ENCODE data around the gene UBE2H. TPM values are rescaled to one million over a fixed set of nuclear protein-coding genes. Genes with fewer than 3 reads are reported as not detected.

The UBE2H gene
- total RNA-seq, 3 donors from 2014 or later (not counting 1 experiment from before 2014, with no cell fraction given): 80.9 to 86.9 (median 83.1) TPM

- H3K4me1 ChIP-seq (ENCODE audit: control insufficient read depth, insufficient read depth, low read length): no peaks in the 10 kb centered on the region
- intact Hi-C loops (cut with micrococcal nuclease): no loop called here
Observed at GRCh38 chr7:129959471-129960203, 6.9 kb upstream of the UBE2H start.

DNA sequence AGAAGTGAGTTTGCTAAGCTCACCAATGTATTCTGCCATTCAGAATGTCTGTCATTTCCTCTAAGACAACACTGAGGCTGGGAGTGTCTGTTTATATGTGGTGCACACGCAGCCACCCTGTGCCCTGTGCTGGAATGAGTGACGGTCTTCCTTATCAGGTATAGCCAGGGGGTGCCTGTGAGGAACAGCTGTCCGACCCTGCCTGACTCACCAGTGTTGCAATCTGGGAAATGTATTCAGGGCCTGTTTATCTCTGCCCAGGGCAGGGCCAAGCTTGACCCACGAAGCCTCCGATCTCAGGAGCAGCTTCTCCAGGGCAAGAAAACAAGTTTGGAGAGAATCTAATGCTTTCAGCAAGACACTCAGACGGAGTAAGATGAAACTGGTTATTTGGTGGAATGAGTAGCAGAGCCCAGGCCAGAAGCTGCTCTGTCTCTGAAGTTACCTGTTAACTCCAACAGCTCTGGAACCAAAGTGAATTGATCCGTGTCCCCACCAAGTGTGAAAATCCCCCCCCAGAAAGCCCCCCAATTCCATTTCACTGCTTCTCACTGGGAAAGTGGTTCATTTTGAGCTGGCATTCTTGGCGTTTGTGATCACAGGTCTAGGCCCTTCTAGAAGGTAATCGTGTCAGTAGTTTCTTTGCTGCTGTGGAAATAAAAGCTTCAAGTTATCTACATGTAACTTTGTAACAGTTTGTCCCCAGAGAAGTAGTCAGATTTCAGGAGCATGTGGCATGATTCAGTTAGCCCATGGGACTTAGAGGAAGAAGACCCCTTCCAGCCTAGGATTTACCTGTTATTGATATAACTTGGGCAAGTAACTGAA is 6.1 kb upstream of the UBE2H start:
- Mint-ChIP-seq H3K36me3 (no peaks in the 10 kb centered on the region), H3K27me3 (ENCODE audit: low read depth in 2 of 2) (peaks cover 9 to 14% of the 10 kb centered on the region in 2 donors), H3K27ac (no peak overlapping the region), H3K4me1 (no peaks in the 10 kb centered on the region), H3K4me3 (no peak overlapping the region), H3K9me3 (no peaks in the 10 kb centered on the region)
- TF ChIP-seq, protein P1, sequence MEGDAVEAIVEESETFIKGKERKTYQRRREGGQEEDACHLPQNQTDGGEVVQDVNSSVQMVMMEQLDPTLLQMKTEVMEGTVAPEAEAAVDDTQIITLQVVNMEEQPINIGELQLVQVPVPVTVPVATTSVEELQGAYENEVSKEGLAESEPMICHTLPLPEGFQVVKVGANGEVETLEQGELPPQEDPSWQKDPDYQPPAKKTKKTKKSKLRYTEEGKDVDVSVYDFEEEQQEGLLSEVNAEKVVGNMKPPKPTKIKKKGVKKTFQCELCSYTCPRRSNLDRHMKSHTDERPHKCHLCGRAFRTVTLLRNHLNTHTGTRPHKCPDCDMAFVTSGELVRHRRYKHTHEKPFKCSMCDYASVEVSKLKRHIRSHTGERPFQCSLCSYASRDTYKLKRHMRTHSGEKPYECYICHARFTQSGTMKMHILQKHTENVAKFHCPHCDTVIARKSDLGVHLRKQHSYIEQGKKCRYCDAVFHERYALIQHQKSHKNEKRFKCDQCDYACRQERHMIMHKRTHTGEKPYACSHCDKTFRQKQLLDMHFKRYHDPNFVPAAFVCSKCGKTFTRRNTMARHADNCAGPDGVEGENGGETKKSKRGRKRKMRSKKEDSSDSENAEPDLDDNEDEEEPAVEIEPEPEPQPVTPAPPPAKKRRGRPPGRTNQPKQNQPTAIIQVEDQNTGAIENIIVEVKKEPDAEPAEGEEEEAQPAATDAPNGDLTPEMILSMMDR (IDR thresholded peaks at IDR 0.05): no peak
- Histone ChIP-seq H3K36me3 (ENCODE audit: control insufficient read depth, insufficient read depth, low read length) (no peaks in the 10 kb centered on the region), H3K4me1 (ENCODE audit: control insufficient read depth, insufficient read depth, low read length) (no peaks in the 10 kb centered on the region), H3K4me3 (ENCODE audit: low read length) (no peak overlapping the region), H3K27me3 (ENCODE audit: control insufficient read depth, insufficient read depth, low read length) (no peaks in the 10 kb centered on the region), H3K9me3 (ENCODE audit: control insufficient read depth, insufficient read depth, low read length) (no peaks in the 10 kb centered on the region), H3K27ac (ENCODE audit: low read length) (no peak overlapping the region)
- ATAC-seq: peak in 2 of 3 donors; percentile 20 to 68
- intact Hi-C loops (cut with micrococcal nuclease): no loop called here
- DNase-seq: no peak
- WGBS (ENCODE audit: insufficient coverage): 58% methylated on average over 8 of the region's 9 CpGs

More at GRCh38 chr7:129959471-129960203, 6.9 kb upstream of the UBE2H start:
- TF ChIP-seq, protein P1 (IDR thresholded peaks at IDR 0.05): no peak
- H3K4me3 ChIP-seq (ENCODE audit: low read length): no peak overlapping the region
- no peak for ATAC-seq
- no peaks in the 10 kb centered on the region for H3K36me3 Mint-ChIP-seq
- H3K27me3 Mint-ChIP-seq (ENCODE audit: low read depth in 2 of 2): peaks cover 9 to 14% of the 10 kb centered on the region in 2 donors
- no peak for DNase-seq
- no peaks in the 10 kb centered on the region for H3K27me3 ChIP-seq (ENCODE audit: control insufficient read depth, insufficient read depth, low read length)
- H3K27ac Mint-ChIP-seq: no peak overlapping the region
- no peaks in the 10 kb centered on the region for H3K9me3 Mint-ChIP-seq
- H3K4me3 Mint-ChIP-seq: no peak overlapping the region
- no peaks in the 10 kb centered on the region for H3K9me3 ChIP-seq (ENCODE audit: control insufficient read depth, insufficient read depth, low read length)
- 89% methylated on average over 12 of the region's 12 CpGs for WGBS (ENCODE audit: insufficient coverage)
- no peaks in the 10 kb centered on the region for H3K36me3 ChIP-seq (ENCODE audit: control insufficient read depth, insufficient read depth, low read length)
- no peak overlapping the region for H3K27ac ChIP-seq (ENCODE audit: low read length)
- no peaks in the 10 kb centered on the region for H3K4me1 Mint-ChIP-seq

DNA sequence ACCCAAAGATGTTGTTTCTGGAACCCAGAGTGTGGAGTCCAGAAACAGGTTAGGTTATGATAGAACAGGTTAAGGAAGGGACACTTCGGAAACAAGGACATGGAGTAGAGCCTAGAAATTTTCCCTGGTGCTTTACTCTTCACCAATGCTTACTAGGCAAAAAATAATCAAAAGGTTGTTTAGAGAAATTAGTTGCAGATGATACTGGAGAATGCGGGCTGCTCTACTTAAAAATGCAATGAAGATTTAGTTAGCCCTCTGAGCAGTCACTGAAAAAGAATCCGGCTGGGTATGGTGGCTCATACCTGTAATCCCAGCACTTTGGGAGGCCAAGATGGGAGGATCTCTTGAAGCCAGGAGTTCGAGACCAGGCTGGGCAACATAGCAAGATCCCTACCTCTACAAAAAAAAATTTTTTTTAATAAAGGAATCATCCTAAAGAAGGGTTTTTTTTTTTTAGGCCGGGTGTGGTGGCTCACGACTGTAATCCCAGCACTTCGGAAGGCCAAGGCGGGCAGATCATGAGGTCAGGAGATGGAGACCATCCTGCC is 3.3 kb upstream of the UBE2H start:
- ATAC-seq: no peak
- H3K4me1 ChIP-seq (ENCODE audit: control insufficient read depth, insufficient read depth, low read length): peaks cover 15% of the 10 kb centered on the region
- no peak overlapping the region for H3K27ac ChIP-seq (ENCODE audit: low read length)
- H3K36me3 Mint-ChIP-seq: peaks cover 7% of the 10 kb centered on the region
- intact Hi-C loops (cut with micrococcal nuclease): no loop called here
- peaks cover 7 to 9% of the 10 kb centered on the region in 2 donors for H3K4me1 Mint-ChIP-seq
- H3K4me3 ChIP-seq (ENCODE audit: low read length): no peak overlapping the region
- H3K9me3 Mint-ChIP-seq: no peaks in the 10 kb centered on the region
- DNase-seq: no peak
- peaks cover 8 to 14% of the 10 kb centered on the region in 2 donors for H3K27me3 Mint-ChIP-seq (ENCODE audit: low read depth in 2 of 2)
- H3K9me3 ChIP-seq (ENCODE audit: control insufficient read depth, insufficient read depth, low read length): no peaks in the 10 kb centered on the region
- 96% methylated on average over 7 of the region's 8 CpGs for WGBS (ENCODE audit: insufficient coverage)
- TF ChIP-seq, protein P1 (IDR thresholded peaks at IDR 0.05): no peak
- H3K4me3 Mint-ChIP-seq: no peak overlapping the region
- no peaks in the 10 kb centered on the region for H3K36me3 ChIP-seq (ENCODE audit: control insufficient read depth, insufficient read depth, low read length)
- no peak overlapping the region for H3K27ac Mint-ChIP-seq
- no peaks in the 10 kb centered on the region for H3K27me3 ChIP-seq (ENCODE audit: control insufficient read depth, insufficient read depth, low read length)
